ENCODE results near the gene CGREF1. TPM values are rescaled to one million over a fixed set of nuclear protein-coding genes. Genes with fewer than 3 reads are reported as not detected.

CGREF1 gene
- total RNA-seq, 1 donor from 2014 or later = not detected

- Mint-ChIP-seq H3K4me1 (ENCODE audit: unreplicated experiment) (peaks cover 18% of the 10 kb centered on the region), H3K4me3 (ENCODE audit: unreplicated experiment) (no peak overlapping the region), H3K27me3 (ENCODE audit: unreplicated experiment) (peaks cover 9% of the 10 kb centered on the region), H3K27ac (ENCODE audit: unreplicated experiment) (no peak overlapping the region), H3K9me3 (ENCODE audit: unreplicated experiment) (no peaks in the 10 kb centered on the region), H3K36me3 (ENCODE audit: low read depth, unreplicated experiment) (peaks cover 35% of the 10 kb centered on the region)
- DNase-seq (ENCODE audit: low spot score) = no peak
- TF ChIP-seq, protein P1, sequence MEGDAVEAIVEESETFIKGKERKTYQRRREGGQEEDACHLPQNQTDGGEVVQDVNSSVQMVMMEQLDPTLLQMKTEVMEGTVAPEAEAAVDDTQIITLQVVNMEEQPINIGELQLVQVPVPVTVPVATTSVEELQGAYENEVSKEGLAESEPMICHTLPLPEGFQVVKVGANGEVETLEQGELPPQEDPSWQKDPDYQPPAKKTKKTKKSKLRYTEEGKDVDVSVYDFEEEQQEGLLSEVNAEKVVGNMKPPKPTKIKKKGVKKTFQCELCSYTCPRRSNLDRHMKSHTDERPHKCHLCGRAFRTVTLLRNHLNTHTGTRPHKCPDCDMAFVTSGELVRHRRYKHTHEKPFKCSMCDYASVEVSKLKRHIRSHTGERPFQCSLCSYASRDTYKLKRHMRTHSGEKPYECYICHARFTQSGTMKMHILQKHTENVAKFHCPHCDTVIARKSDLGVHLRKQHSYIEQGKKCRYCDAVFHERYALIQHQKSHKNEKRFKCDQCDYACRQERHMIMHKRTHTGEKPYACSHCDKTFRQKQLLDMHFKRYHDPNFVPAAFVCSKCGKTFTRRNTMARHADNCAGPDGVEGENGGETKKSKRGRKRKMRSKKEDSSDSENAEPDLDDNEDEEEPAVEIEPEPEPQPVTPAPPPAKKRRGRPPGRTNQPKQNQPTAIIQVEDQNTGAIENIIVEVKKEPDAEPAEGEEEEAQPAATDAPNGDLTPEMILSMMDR (IDR thresholded peaks at IDR 0.05; ENCODE audit: unreplicated experiment) = no peak
Observed at GRCh38 chr2:27057184-27057583, 61.7 kb downstream of the CGREF1 start.

GRCh38 chr2:27054721-27055120 lies 64.2 kb downstream of the CGREF1 start:
- no peak for DNase-seq (ENCODE audit: low spot score)
- TF ChIP-seq, protein P1 (IDR thresholded peaks at IDR 0.05; ENCODE audit: unreplicated experiment) = no peak
- Mint-ChIP-seq H3K36me3 (ENCODE audit: low read depth, unreplicated experiment) (peaks cover 46% of the 10 kb centered on the region), H3K4me1 (ENCODE audit: unreplicated experiment) (peaks cover 30% of the 10 kb centered on the region), H3K9me3 (ENCODE audit: unreplicated experiment) (no peaks in the 10 kb centered on the region), H3K4me3 (ENCODE audit: unreplicated experiment) (peak overlapping the region; percentile 20), H3K27ac (ENCODE audit: unreplicated experiment) (no peak overlapping the region), H3K27me3 (ENCODE audit: unreplicated experiment) (peaks cover 27% of the 10 kb centered on the region)

DNA sequence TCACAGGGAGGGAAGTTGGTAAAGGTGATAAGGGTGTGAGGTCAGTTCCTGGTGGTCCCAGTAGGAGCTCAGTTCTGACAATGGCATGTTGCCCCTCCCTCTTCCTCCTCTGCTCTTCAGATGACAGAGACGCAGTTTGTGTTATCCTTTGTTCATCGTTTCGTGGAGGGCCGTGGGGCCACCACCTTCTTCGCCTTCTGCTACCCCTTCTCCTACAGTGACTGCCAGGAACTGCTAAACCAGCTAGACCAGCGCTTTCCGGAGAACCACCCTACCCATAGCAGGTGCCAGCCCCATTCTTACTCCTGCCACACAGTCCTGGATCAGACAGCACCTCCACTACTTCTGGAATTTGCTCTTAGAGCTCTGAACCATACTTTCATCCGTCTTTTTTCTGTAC lies 65.2 kb downstream of the CGREF1 start:
- Mint-ChIP-seq H3K9me3 (ENCODE audit: unreplicated experiment) (no peaks in the 10 kb centered on the region), H3K27me3 (ENCODE audit: unreplicated experiment) (peaks cover 33% of the 10 kb centered on the region), H3K4me3 (ENCODE audit: unreplicated experiment) (peak overlapping the region; percentile 70), H3K4me1 (ENCODE audit: unreplicated experiment) (peaks cover 36% of the 10 kb centered on the region), H3K36me3 (ENCODE audit: low read depth, unreplicated experiment) (peaks cover 46% of the 10 kb centered on the region), H3K27ac (ENCODE audit: unreplicated experiment) (peak overlapping the region; percentile 1)
- DNase-seq (ENCODE audit: low spot score) = no peak
- TF ChIP-seq, protein P1 (IDR thresholded peaks at IDR 0.05; ENCODE audit: unreplicated experiment) = no peak

GRCh38 chr2:27053321-27053720 lies 65.6 kb downstream of the CGREF1 start:
- H3K27ac Mint-ChIP-seq (ENCODE audit: unreplicated experiment) = no peak overlapping the region
- peaks cover 36% of the 10 kb centered on the region for H3K4me1 Mint-ChIP-seq (ENCODE audit: unreplicated experiment)
- peak overlapping the region; percentile 92 for H3K4me3 Mint-ChIP-seq (ENCODE audit: unreplicated experiment)
- peaks cover 44% of the 10 kb centered on the region for H3K36me3 Mint-ChIP-seq (ENCODE audit: low read depth, unreplicated experiment)
- H3K9me3 Mint-ChIP-seq (ENCODE audit: unreplicated experiment) = no peaks in the 10 kb centered on the region
- peaks cover 33% of the 10 kb centered on the region for H3K27me3 Mint-ChIP-seq (ENCODE audit: unreplicated experiment)
- TF ChIP-seq, protein P1 (IDR thresholded peaks at IDR 0.05; ENCODE audit: unreplicated experiment) = no peak
- no peak for DNase-seq (ENCODE audit: low spot score)

GRCh38 chr2:27051902-27052645 lies 66.9 kb downstream of the CGREF1 start:
- DNase-seq (ENCODE audit: low spot score) = no peak
- peak overlapping the region; percentile 92 for H3K4me3 Mint-ChIP-seq (ENCODE audit: unreplicated experiment)
- TF ChIP-seq, protein P1 (IDR thresholded peaks at IDR 0.05; ENCODE audit: unreplicated experiment) = no peak

More at GRCh38 chr2:27051902-27052645, 66.9 kb downstream of the CGREF1 start:
- Mint-ChIP-seq H3K9me3 (ENCODE audit: unreplicated experiment) (no peaks in the 10 kb centered on the region), H3K27ac (ENCODE audit: unreplicated experiment) (peak overlapping the region; percentile 81), H3K4me1 (ENCODE audit: unreplicated experiment) (peaks cover 36% of the 10 kb centered on the region), H3K36me3 (ENCODE audit: low read depth, unreplicated experiment) (peaks cover 40% of the 10 kb centered on the region), H3K27me3 (ENCODE audit: unreplicated experiment) (peaks cover 33% of the 10 kb centered on the region)

Data from endothelial cell (in vitro differentiated cells).